DMS153 (cell line): ENCODE results near the gene VEGFC.

Source experiments
- DNase-seq: peaks from one replicate; lab custom pipeline; 2025; lab: John Stamatoyannopoulos, UW

VEGFC gene

DNA sequence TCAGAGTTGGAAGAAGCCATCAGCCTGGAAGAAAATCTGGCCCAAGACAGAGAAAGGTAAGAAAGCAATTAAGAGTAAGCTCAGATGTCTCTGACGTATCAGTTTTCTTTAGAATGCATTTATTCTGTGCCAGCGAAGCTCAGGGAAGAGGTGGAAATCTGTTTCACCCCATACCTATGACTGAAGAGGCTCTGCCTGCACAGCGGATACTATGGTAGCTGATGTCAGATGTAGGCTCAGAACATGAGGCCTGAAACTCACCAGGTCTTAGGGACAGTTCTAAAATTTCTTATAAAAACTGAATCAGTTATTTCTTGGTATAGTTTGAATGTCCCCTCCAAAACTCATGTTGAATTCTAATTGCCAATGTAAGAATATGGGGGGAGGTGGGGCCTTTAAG lies 30.9 kb downstream of the VEGFC start:
- no peak for DNase-seq

DNA sequence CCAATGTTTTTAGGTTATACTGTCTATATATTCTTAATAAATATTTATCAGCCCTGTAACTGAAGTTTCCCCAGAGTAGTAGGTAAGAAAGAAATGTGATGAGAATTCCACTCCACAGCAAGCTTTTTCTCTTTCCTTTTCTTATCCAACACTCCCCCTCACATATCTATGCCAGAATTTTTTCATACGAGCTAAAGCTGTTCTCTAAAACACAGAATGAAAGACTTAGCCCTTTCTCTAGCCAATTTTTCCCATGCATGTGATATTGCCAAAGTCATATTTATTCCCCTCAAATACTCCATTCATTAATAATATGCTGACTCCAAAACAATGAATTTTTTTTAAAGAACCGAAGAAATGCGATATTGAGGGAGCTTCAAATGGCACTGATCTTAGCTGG lies 32.3 kb downstream of the VEGFC start:
- no peak for DNase-seq

DNA sequence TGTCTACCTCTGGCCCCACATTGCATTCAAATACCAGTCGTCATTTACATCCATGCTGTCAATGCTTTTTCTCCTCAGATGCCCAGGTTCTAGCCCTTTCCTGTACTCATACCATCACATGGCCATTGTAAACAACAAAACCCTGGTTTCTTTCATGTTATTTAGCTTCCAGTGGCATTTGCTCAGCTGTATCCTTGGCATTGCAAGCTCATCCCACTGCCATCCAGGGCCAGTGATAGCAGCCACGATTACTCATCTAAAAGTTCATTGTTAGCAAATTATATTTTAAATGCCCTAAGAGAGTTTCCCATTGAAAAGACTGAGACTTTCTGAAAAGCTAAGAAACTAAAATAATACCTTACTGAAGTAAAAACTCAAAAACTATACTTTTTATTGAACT lies 34.0 kb downstream of the VEGFC start:
- no peak for DNase-seq

DNA sequence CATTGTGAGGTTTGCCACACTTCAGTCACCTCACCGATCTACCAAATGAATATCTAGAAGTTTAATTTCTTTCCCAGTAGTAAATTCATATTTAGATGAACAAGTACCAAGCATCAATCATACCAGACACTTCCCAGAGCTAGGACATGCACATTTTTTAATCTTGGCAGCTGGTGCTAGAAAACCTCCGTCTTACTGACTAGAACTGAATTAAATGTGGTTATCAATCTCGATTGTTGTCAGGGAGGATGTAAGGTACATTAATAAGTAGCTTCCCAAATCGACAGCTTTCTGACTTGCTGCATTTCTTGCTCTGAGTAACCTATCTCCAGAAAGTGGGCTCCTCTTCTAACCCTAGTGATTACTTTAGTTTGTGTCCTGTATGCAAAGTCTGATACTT lies 34.4 kb downstream of the VEGFC start:
- no peak for DNase-seq

DNA sequence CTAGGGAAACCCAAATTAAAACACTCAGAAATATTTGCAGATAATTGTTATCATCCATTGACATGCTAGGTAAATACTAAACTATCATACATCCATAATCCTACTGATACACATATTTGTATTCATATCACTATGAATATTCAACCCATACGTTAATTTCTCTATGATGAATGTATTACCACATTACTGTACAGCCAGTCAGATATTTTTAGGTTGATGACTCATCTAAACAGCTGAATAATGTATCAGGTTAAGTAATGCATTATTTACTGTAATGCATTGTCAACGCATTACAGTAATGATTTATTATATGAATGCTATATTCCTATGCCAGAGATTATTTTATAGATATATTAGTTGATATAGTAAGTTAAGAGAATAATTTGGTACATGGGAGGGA lies 37.1 kb downstream of the VEGFC start:
- DNase-seq: no peak

DNA sequence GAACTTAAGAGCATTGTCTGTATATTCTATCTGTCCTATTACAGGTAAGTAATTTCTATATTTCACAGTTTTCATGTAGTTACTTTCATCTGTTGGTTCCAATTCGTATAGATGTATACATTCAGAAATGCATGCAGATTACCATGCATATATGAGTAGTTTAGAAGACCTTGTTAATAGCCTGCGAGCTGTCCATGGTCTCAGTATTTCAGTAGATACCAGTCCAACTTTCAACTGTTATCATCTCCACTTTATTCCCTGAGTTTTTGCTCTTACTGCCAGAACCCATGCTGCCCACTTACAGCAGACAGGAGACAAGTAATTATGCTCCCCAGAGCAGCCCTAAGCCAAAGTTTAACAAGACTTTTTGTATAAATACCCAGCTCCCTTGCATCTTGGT lies 37.7 kb downstream of the VEGFC start:
- DNase-seq: no peak

DNA sequence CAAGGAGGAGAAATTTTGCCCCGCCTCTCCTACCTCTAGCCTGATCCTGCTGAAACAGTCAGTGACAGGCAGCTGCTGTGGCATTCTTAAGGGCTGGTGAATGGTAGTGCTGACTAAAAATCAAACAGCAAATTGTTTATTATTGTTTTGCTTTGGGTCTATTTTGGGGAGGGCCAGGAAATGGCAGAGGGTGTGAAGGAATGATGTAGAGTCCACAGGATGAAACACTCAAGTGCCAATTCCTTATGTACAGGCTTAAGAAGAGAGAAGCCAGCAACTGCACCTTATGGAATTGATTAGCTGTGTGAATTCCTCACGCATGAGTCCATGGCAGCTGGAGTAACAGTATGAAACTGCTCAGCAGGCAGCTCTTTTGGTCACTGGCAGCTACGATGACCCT lies 39.7 kb downstream of the VEGFC start:
- DNase-seq: no peak

DNA sequence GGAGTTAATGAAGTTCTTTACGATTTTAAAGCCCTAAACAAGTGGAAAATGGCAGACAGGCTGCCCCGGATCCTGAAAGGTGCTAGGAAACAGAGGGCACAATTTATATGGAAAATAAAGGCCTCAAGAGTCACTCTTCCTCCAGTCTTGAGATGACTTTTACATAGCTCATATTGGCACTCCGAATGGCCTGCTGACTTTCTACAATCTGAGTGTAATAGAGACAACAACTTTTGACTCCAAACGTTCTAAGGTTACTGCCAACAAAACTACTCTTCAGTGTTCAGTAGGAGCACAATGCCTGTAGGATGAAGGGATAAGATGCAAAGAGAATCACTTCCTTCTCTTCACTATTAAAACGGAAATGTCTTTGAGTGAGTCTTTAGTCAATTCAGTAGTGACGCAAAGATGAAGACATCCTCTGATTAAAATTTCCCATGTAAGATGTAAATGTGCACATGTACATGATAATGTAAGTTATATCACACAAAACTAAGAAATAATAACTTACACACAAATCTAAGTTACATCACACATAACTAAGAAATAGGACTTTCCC lies 40.5 kb downstream of the VEGFC start:
- DNase-seq: no peak

DNA sequence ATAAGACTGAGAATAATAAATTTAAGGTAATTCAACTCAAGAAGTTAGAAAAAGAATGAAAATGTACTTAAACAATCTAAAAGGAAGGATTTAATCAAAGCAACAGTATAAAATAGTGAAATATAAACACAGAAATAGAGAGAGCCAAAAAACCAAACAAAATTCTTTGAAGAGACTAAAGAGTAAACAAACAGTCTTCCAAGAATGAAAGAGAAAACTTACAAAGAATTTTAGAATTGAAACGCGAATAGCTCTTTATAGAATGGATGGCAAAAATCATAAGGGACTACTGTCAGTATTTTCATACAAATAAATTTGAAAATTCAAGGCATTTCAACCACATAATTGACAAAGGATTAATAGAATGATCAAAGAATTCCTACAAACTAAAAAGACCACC lies 41.7 kb downstream of the VEGFC start:
- DNase-seq: no peak

DNA sequence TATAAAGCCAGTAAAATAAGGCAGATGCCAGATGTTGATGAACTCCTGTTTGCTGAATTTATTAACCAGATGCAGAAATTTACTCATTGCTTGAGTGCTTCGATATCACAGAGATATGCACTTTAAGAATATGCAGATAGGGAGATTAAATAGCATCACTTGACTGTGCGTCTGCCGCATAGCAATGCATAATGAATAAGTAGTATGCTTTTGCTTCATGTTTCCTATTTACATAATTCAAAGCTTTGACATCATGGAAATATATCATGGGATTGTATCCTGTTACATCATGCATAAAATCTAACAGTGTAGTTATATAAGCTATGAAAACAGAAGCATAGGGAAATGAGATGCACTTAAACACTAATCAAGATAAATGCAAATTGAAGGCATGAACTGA lies 45.9 kb downstream of the VEGFC start:
- DNase-seq: no peak

DNA sequence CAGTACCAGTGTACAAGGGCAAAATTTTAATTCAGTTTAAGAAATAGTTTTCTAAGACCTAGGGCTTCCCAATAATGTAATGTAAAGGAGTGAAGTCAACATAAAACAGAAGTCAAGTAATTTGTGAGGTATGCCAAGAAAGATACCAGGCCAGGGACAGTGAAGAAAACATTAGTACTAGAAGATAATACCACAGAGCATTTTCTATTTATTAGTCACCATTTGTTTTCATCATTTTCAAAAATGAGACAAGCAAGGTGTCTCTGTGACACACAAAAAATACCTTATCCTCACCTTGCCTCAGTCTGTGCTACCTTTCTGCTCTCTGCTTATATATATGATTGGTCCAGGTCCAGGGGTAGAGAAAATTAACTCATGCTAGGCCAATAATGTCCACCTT lies 46.8 kb downstream of the VEGFC start:
- no peak for DNase-seq

DNA sequence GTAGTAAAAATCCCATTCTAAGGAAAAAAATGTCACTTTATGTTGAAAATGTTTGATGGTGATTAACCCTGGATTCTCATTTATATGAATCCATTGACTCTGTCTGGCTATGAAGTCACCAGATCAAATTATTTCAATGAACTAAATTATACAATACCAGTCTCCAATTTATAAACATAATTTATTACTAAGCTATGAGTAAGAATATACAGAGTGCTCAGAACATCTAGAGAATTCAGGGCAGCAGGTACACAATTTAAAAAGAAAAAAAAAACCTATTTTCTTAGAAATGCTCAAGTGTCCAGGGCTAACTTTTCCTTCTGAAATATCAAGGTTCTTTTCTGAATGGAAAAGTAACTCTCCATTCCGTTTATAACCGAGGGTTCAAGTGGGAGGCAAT lies 48.6 kb downstream of the VEGFC start:
- no peak for DNase-seq

DNA sequence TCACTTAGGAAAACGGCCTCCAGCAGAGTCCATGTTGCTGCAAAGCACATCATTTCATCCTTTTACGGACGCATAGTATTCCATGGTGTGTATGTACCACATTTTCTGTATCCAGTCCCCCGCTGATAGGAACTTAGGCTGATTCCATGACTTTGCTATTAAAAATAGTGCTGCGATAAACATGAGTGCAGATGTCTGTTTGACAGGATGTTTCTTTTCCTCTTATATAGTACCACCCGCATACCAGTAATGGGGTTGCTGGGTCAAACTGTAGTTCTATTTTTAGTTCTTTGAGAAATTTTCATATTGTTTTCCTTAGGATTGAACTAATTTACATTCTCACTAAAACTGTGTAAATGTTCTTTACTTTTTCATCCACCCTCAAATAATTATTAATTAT lies 50.5 kb downstream of the VEGFC start:
- no peak for DNase-seq

DNA sequence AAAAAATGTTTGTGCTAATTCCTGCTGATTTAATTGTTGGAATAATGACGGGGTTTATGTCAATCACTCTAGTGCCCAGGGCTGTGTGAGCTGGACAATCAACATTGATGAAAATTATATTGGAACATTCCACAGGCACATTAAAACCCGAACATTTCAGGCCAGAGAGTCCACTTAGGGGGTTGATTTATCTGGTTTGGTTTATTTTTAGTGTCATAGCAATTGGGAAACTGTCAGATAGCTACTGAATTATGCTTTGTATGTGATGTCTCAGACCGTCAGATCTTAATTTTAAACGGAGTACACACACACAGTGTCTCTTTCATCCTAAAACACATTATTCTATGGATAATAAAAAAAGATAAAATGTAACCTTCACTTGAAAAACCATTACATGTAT lies 51.5 kb downstream of the VEGFC start:
- DNase-seq: no peak

DNA sequence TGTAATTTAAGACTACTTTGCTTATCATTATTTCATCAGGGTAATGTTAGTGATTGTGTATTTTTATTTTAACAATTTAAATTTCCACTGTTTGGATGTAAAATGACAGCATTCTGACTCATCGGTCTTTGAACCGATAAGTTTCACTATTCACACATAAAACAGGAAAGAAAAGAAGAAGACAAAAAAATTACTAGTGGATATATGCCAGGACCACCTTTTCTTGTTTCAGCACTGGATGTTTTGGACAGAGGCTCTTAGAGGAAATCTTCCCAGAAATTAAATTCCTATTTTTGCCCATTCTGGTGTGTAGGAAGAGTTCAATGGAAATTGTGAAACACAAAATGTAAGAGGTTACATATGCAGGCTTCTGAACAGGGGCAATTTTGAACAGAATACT lies 57.4 kb downstream of the VEGFC start:
- no peak for DNase-seq

DNA sequence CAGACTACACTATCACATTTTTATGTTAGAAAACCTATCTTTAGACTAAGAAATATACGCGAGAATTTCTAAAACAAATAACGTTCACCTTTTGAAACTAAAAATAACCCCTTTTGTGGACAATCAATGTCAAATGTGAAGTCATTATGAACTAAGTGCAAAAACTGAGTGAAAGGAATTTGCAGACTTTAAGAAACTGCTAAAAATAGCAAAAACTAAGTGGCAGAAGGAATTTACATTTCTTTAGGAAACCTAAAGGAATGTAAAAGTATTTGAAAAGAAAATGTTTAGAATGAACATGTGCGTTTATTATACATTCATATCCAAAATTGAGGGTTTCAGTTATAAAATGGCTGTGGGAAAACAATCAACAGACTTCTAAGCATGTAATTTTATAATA lies 58.3 kb downstream of the VEGFC start:
- no peak for DNase-seq

DNA sequence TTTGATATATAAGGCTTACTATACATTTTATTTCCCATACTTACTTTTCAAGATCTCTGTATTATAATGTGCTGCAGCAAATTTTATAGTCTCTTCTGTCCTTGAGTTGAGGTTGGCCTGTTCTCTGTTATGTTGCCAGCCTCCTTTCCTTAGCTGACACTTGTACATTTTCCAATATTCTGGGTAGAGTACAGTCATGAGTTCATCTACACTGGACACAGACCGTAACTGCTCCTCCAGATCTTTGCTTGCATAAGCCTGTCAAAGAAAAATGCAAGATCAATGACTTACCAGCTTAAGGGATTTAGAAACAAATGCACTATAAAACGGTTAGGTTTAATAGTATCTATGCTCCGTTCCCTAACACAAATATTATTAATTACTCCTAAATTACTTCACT lies 63.2 kb downstream of the VEGFC start:
- no peak for DNase-seq

DNA sequence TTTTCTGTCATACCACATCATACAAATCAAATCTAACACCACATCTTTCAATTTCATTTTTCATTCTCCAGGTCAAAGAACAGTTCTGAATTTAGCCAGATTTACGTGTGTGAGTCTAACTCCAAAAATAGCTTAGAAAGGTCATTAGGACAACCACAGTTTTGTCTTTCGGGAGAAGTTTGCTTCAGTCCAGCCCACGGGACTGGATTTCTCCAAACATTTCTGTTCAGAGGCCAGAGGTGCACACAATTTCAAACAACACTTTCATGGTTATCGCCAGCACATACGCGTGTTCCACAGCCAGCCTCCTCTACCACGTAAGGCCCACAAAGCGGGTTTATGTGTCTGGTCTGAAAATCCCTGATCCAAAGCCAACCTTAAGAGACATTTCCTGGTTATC lies 65.9 kb downstream of the VEGFC start:
- DNase-seq: no peak

DNA sequence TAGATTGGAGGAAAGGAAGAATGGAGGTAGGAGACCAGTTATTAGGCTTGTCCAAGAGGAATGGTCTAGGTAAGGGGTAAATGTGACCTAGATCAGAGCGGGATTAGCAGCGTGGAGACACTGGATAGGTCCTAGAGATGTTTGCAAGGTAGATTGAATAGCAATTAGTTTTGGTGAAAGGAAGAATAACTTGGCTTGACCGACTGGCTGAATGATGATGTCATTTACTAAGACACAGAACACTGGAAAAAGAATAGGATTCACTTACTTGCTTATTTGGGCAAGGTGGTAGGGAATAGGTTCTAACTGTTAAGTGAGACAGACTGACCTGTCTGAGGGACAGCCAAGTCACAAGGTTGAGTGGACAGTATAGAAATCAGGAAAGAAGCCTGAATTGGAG lies 71.3 kb downstream of the VEGFC start:
- DNase-seq: no peak

DNA sequence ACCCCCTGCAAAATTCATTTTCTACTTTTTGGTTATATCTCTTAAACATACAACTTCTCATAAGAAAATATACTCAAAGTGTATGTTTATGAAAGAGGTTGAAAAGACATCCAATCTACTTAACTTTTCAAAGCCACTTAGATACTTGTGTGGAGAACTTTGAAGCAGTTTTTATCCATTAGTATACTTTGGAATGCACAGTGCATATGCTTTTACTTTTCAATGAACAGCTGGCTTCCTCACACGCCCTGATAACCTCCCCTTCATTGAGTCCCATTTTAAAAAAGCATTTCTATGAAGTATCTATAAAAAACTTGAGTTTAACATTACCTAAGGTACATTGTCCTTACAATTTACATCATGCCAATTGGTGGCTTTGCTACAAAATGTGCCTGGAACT lies 73.8 kb downstream of the VEGFC start:
- DNase-seq: no peak

DNA sequence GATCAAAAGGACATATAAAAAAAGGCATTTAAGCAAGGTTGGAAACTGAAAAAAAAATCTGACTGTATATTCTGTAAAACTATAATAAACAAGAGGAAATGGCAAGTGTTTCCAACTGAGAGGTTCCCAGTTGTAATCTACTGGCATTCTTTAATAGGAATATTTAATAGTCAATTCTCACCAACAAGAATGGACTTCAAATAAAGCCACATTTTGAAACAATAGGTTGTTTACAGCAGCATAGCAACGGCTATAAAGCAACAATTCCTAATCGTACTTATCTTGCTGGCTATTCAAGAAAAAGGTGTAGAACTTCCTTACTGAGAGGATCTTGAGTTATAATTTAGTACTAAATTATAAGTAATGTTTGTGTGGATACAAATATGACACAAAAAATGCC lies 75.5 kb downstream of the VEGFC start:
- no peak for DNase-seq

DNA sequence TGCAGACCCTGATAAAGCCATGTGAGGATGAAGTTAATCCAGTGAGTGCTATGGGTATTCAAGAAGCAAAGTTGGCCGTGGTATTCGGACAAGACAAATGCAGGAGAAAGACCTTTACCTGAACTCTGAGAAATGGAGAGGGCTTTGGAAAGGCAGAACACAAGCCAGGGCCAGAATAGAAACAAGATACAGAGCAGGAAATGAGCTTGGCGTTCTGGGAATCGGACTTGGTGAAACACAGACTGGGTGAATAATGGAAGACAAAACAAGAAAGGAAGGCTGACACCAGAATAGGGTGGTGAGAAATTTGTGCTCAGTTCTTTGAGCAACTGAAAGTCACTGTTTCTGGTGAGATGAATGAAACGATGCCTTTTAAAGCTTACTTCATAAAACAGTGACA lies 83.3 kb downstream of the VEGFC start:
- no peak for DNase-seq

DNA sequence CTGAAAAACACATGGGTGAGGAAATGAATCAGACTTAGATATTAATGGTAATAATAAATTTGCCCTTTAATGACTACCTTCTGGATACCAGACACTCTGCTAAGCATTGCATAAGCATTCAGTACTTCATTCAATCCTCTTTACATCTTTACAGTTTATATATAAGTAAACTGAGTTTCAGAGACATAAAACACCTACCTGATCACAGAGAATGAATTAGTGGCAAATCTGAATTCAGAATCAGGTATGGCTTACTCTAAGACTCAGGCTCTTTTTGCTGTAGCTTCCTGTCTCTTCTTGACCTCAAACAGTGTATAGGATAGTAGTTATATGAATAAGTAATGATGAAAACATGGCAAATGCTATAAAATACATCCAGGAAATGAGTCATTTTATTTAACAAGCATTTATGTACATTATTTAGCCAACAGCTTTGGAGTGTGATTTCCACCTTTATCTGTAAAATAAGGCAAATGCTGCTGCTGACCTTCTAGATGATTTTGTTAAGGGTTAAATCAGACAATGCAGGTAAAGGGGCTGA lies 83.9 kb downstream of the VEGFC start:
- DNase-seq: no peak

DNA sequence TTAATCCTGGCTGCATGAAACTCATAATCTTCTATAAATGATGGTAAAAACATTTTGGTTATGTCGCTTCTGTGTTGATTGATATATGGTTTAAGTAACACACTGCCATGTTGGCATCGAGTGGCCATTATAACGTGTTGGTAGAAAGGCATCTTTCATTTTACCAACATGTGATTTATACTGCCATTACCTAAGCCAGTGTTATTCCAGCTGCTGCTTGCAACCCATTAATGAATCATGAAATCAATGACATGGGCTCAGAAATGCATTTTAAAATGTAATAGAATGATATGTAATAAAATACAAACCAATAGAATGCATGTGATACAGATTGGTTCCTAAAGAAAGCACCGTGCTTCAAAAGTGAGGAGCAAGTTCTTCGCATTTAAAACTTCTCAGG lies 102.0 kb downstream of the VEGFC start:
- DNase-seq: no peak

DNA sequence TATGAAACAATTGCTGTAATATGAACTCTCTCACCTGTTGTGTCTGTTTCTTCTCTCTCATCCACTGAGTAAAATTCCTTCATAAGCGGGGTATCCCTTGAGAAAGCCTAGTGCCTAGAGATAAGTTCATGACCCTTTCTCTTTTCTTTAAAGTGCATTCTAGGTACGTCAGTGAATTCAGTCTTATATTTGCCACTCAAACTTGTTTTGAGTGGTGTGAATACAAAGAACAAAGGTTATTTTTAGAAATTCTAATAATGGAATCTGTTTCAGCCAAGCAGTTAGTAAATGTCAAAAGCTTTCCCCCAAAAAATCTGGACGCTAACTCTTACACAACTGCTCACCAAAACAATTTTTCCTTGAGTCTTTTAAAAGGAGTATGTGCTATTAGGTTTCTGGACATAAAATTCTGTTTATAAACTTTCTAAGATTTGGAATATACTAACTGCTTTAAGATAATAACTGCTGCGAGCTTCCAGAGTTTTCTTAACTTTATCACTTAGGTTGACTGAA lies 112.0 kb downstream of the VEGFC start:
- no peak for DNase-seq
